ENCODE data around the gene HSPA9.

GRCh38 chr5:138600446-138600845, 25.2 kb upstream of the HSPA9 start:
- TF ChIP-seq CTCF (IDR thresholded peaks at IDR 0.05) (no peak), POLR2A (IDR thresholded peaks at IDR 0.05) (no peak)
